IMR-90 (cell line): ENCODE measurements around the gene AP3B1. TPM values are rescaled to one million over a fixed set of nuclear protein-coding genes. Genes with fewer than 3 reads are reported as not detected.

Experiments used
- ATAC-seq: fragments of 200-7000 bp; cut with Tn5 transposase; 2 replicates; pipeline ENCODE4 v1.9.1; 2020; ENCODE audit warnings: low read depth, mild to moderate bottlenecking, moderate library complexity
- BruUV-seq: library from RNA; stranded (reverse); fragments of 400-500 nt; replicated peaks from 2 replicates; lab custom pipeline; 2021; lab: Mats Ljungman, UMichigan
- CTCF ChIA-PET: fragments of 300-600 bp; formaldehyde crosslinking; extraction: SDS; loops from one replicate; lab custom pipeline; 2021; ENCODE audit warnings: antibody characterized with exemption; lab: Yijun Ruan, JAX
- POLR2A ChIA-PET: fragments of 300-600 bp; sonication (Branson Sonifier 250); formaldehyde crosslinking; loops from one replicate; lab custom pipeline; 2022; ENCODE audit warnings: antibody characterized with exemption; ENCODE audit not compliant: unreplicated experiment; lab: Charles Lee
- DNase-seq: peaks from one replicate; pipeline ENCODE4 v3.0.0; 2013
- H2AFZ ChIP-seq: replicated peaks from 2 replicates; pipeline ENCODE3; 2013; ENCODE audit warnings: low read length, mild to moderate bottlenecking; ENCODE audit not compliant: poor library complexity
- H2AK5ac ChIP-seq: 2 replicates; pipeline ENCODE4 v1.6.1; 2013; ENCODE audit warnings: low read depth, low read length, inconsistent platforms
- H2AK9ac ChIP-seq: replicated peaks from 2 replicates; pipeline ENCODE3; 2013; ENCODE audit warnings: mild to moderate bottlenecking, low read depth, low read length, moderate library complexity; ENCODE audit not compliant: poor library complexity
- H2BK120ac ChIP-seq: 2 replicates; pipeline ENCODE4 v1.6.1; 2013; ENCODE audit warnings: low read depth, low read length, inconsistent platforms
- H2BK15ac ChIP-seq: 3 replicates; pipeline ENCODE4 v1.6.1; 2013; ENCODE audit warnings: low read depth, low read length, inconsistent platforms
- H2BK20ac ChIP-seq: 2 replicates; pipeline ENCODE4 v1.6.1; 2013; ENCODE audit warnings: low read depth, mild to moderate bottlenecking, inconsistent platforms, low read length, moderate library complexity
- H2BK5ac ChIP-seq: 2 replicates; pipeline ENCODE4 v1.6.1; 2013; ENCODE audit warnings: mild to moderate bottlenecking, low read depth, low read length, inconsistent platforms; ENCODE audit not compliant: poor library complexity, severe bottlenecking
- H3K14ac ChIP-seq: replicated peaks from 2 replicates; pipeline ENCODE4 v1.6.1; 2013; ENCODE audit warnings: low read depth, low read length, inconsistent platforms
- H3K18ac ChIP-seq: 2 replicates; pipeline ENCODE4 v1.6.1; 2013; ENCODE audit warnings: low read depth, low read length, control low read depth
- H3K23ac ChIP-seq: 2 replicates; pipeline ENCODE4 v1.6.1; 2013; ENCODE audit warnings: low read depth, low read length, inconsistent platforms
- H3K27ac ChIP-seq: 2 replicates; pipeline ENCODE4 v1.5.1; 2013; ENCODE audit warnings: mild to moderate bottlenecking, control low read depth, low read length; ENCODE audit not compliant: insufficient read depth
- H3K27me3 ChIP-seq: 2 replicates; pipeline ENCODE4 v1.6.1; 2013; ENCODE audit warnings: low read length; ENCODE audit not compliant: control insufficient read depth, insufficient read depth
- H3K36me3 ChIP-seq: 2 replicates; pipeline ENCODE4 v1.6.1; 2013; ENCODE audit warnings: low read length, mixed read lengths; ENCODE audit not compliant: control insufficient read depth, insufficient read depth
- H3K4ac ChIP-seq: 2 replicates; pipeline ENCODE4 v1.6.1; 2013; ENCODE audit warnings: low read depth, low read length, inconsistent platforms
- H3K4me1 ChIP-seq: 2 replicates; pipeline ENCODE4 v1.6.1; 2013; ENCODE audit warnings: low read length, mixed read lengths; ENCODE audit not compliant: control insufficient read depth, insufficient read depth
- H3K4me2 ChIP-seq: 2 replicates; pipeline ENCODE4 v1.6.1; 2013; ENCODE audit warnings: low read depth, mild to moderate bottlenecking, control low read depth, low read length, moderate library complexity
- H3K4me3 ChIP-seq: 2 replicates; pipeline ENCODE4 v1.5.1; 2013; ENCODE audit warnings: low read depth, mild to moderate bottlenecking, control low read depth, low read length, moderate library complexity; ENCODE audit not compliant: insufficient read depth
- H3K56ac ChIP-seq: 2 replicates; pipeline ENCODE4 v1.6.1; 2013; ENCODE audit warnings: low read length, inconsistent platforms; ENCODE audit not compliant: insufficient read depth; ENCODE audit errors: extremely low read depth
- H3K79me1 ChIP-seq, 2 experiments: 2 replicates each; pipeline ENCODE4 v1.6.1; 2013; ENCODE audit warnings: low read length in 2 of 2, inconsistent platforms in 1 of 2, low read depth in 1 of 2
- H3K9ac ChIP-seq: 2 replicates; pipeline ENCODE4 v1.6.1; 2013; ENCODE audit warnings: low read depth, low read length, control low read depth
- H3K9me1 ChIP-seq: 2 replicates; pipeline ENCODE4 v1.6.1; 2013; ENCODE audit warnings: low read length, inconsistent platforms; ENCODE audit not compliant: insufficient read depth
- H3K9me3 ChIP-seq: 2 replicates; pipeline ENCODE4 v1.6.1; 2013; ENCODE audit warnings: low read length; ENCODE audit not compliant: control insufficient read depth, insufficient read depth
- H4K20me1 ChIP-seq: 2 replicates; pipeline ENCODE4 v1.6.1; 2013; ENCODE audit warnings: low read length, inconsistent platforms; ENCODE audit not compliant: insufficient read depth
- H4K5ac ChIP-seq: 2 replicates; pipeline ENCODE4 v1.6.1; 2013; ENCODE audit warnings: mild to moderate bottlenecking, low read depth, low read length, control low read depth
- H4K8ac ChIP-seq, 2 experiments: 2 replicates each; pipeline ENCODE4 v1.6.1; 2013; ENCODE audit warnings: low read depth in 2 of 2, low read length in 2 of 2, control low read depth in 1 of 2, inconsistent platforms in 1 of 2
- H4K91ac ChIP-seq: 2 replicates; pipeline ENCODE4 v1.6.1; 2013; ENCODE audit warnings: low read depth, low read length, inconsistent platforms; ENCODE audit not compliant: insufficient read depth
- CEBPB ChIP-seq: IDR thresholded peaks from 2 replicates; pipeline ENCODE4 v1.6.1; 2012; ENCODE audit warnings: low read depth, low read length, improper control_type of control experiment
- POLR2A ChIP-seq: IDR thresholded peaks from 2 replicates; pipeline ENCODE4 v1.6.1; 2012; ENCODE audit warnings: mild to moderate bottlenecking, low read depth, low read length
- RFX5 ChIP-seq: IDR thresholded peaks from 2 replicates; pipeline ENCODE4 v1.8.0; 2012; ENCODE audit warnings: low read depth, mild to moderate bottlenecking, low read length, moderate library complexity
- WGBS, 2 experiments: methylation state at CpG; one replicate each; pipeline versions ENCODE4 v1.1.5 to v1.1.7; 2013; ENCODE audit warnings: missing lambda C conversion rate in 2 of 2; ENCODE audit not compliant: insufficient read length in 1 of 2; ENCODE audit errors: extremely low coverage in 2 of 2; 5-methylcytosine and 5-hydroxymethylcytosine counted together
- dilution Hi-C: fragments of 300-500 bp; cut with HindIII; formaldehyde crosslinking; loops from one replicate; pipeline ENCODE4 v1.14.3; 2018; ENCODE audit warnings: low sequenced_read_pairs; ENCODE audit not compliant: unreplicated experiment
- in situ Hi-C: fragments of 300-500 bp; cut with MboI; formaldehyde crosslinking; loops from 3 replicates; pipeline ENCODE4 v1.14.3; 2019; ENCODE audit warnings: low sequenced_read_pairs, inconsistent platforms, mixed read lengths
- intact Hi-C: fragments of 100-400 bp; cut with micrococcal nuclease; formaldehyde crosslinking; loops from 2 replicates; pipeline ENCODE4 v1.10.0; 2022
- polyA plus RNA-seq, 3 experiments: library from polyadenylated mRNA; depleted of rRNA; stranded (reverse); fragments of >200 nt; gene quantifications; 2 replicates each; pipeline ENCODE4 v1.2.3, GENCODE V29; 2012; ENCODE audit warnings: low replicate concordance in 1 of 3
- total RNA-seq: library from RNA; depleted of rRNA; stranded (reverse); fragments of >200 nt; gene quantifications from 2 replicates; pipeline ENCODE4 v1.2.3, GENCODE V29; 2012

Gene AP3B1
- total and polyA plus RNA-seq, 2 of the 4 experiments (the other 2 are of a cell fraction): 33.1 to 59.0 TPM

- Histone ChIP-seq H3K4me3 (no peak overlapping the region), H3K27ac (no peak overlapping the region), H3K4ac (no peak overlapping the region), H4K20me1 (peaks cover 3% of the 10 kb centered on the region; the same call in 1 of the 2 replicates), H2BK20ac (no peak overlapping the region), H2BK5ac (no peak overlapping the region), H3K9me1 (no peaks in the 10 kb centered on the region; the same call in 1 of the 2 replicates), H2BK15ac (no peak overlapping the region), H3K4me1 (0 out of 2 replicates have a peak, but pooled peaks cover 2% of the 10 kb centered on the region), H3K27me3 (no peaks in the 10 kb centered on the region), H2AK5ac (no peak overlapping the region), H3K14ac (no peak overlapping the region), H2BK120ac (no peak overlapping the region), H4K8ac (no peak overlapping the region), H3K4me2 (no peak overlapping the region), H3K23ac (no peak overlapping the region), H3K56ac (no peak overlapping the region), H3K9ac (no peak overlapping the region), H4K5ac (no peak overlapping the region), H3K9me3 (no peaks in the 10 kb centered on the region), H2AFZ (no peak overlapping the region), H3K36me3 (peaks cover 9% of the 10 kb centered on the region), H2AK9ac (no peak overlapping the region), H3K18ac (no peak overlapping the region), H3K79me1 (peaks cover 4 to 6% of the 10 kb centered on the region in 2 experiments; a peak in 3 of 4 replicates), H4K91ac (no peak overlapping the region)
- intact Hi-C loops (no loop called here), in situ Hi-C loops (no loop called here), dilution Hi-C loops (no loop called here)
- CTCF ChIA-PET: no interaction called here
- WGBS, 2 experiments: 100% methylated on average over 1 of the region's 10 CpGs; no CpG with 5 or more reads in 1 of the 2 experiments
- no TSS peak for BruUV-seq
- peak; percentile 33; the same call in 1 of the 2 replicates for TF ChIP-seq CEBPB
- TF ChIP-seq POLR2A: no peak
- TF ChIP-seq RFX5: no peak
- POLR2A ChIA-PET: no interaction called here
- no peak for ATAC-seq
- DNase-seq: no peak
Measured at GRCh38 chr5:78112931-78113330, 181.6 kb downstream of the AP3B1 start.
